IPS-20b (cell line): ENCODE results near the gene FZD10.

Source experiments
- H3K27ac ChIP-seq: one replicate; pipeline ENCODE4 v1.5.1; 2013; ENCODE audit warnings: low read length
- H3K27me3 ChIP-seq: 2 replicates; pipeline ENCODE4 v1.6.1; 2013; ENCODE audit warnings: mild to moderate bottlenecking, low read length, inconsistent platforms; ENCODE audit not compliant: insufficient read depth
- H3K36me3 ChIP-seq: 2 replicates; pipeline ENCODE4 v1.6.1; 2013; ENCODE audit warnings: low read depth, mild to moderate bottlenecking, inconsistent platforms, low read length, moderate library complexity; ENCODE audit not compliant: insufficient read depth
- H3K4me1 ChIP-seq: 2 replicates; pipeline ENCODE4 v1.6.1; 2013; ENCODE audit warnings: mild to moderate bottlenecking, control low read depth, inconsistent platforms, low read length, moderate library complexity; ENCODE audit not compliant: insufficient read depth
- H3K4me3 ChIP-seq: 2 replicates; pipeline ENCODE4 v1.5.1; 2013; ENCODE audit warnings: mild to moderate bottlenecking, low read length, inconsistent platforms
- H3K9ac ChIP-seq: 2 replicates; pipeline ENCODE4 v1.6.1; 2013; ENCODE audit warnings: low read depth, mild to moderate bottlenecking, inconsistent platforms, low read length, moderate library complexity
- H3K9me3 ChIP-seq: 2 replicates; pipeline ENCODE4 v1.6.1; 2013; ENCODE audit warnings: mild to moderate bottlenecking, low read depth, low read length, inconsistent platforms; ENCODE audit not compliant: insufficient read depth

Gene FZD10

GRCh38 chr12:130169256-130169655, 7.0 kb downstream of the FZD10 start:
- Histone ChIP-seq H3K27me3 (peaks cover 99% of the 10 kb centered on the region), H3K9me3 (no peaks in the 10 kb centered on the region), H3K36me3 (no peaks in the 10 kb centered on the region), H3K4me1 (peaks cover 12% of the 10 kb centered on the region), H3K27ac (no peak overlapping the region), H3K4me3 (no peak overlapping the region), H3K9ac (no peak overlapping the region)

- H3K4me3 ChIP-seq, result no peak overlapping the region
Measured at GRCh38 chr12:130169924-130170323, 7.7 kb downstream of the FZD10 start.

GRCh38 chr12:130170611-130171010, 8.3 kb downstream of the FZD10 start:
- Histone ChIP-seq H3K27me3 (peaks cover 85% of the 10 kb centered on the region), H3K4me1 (peaks cover 3% of the 10 kb centered on the region), H3K9me3 (no peaks in the 10 kb centered on the region), H3K36me3 (no peaks in the 10 kb centered on the region), H3K9ac (no peak overlapping the region), H3K4me3 (no peak overlapping the region), H3K27ac (no peak overlapping the region)

More at GRCh38 chr12:130169924-130170323, 7.7 kb downstream of the FZD10 start:
- Histone ChIP-seq H3K9me3 (no peaks in the 10 kb centered on the region), H3K4me1 (peaks cover 8% of the 10 kb centered on the region), H3K27me3 (peaks cover 92% of the 10 kb centered on the region), H3K9ac (no peak overlapping the region), H3K36me3 (no peaks in the 10 kb centered on the region), H3K27ac (no peak overlapping the region)

DNA sequence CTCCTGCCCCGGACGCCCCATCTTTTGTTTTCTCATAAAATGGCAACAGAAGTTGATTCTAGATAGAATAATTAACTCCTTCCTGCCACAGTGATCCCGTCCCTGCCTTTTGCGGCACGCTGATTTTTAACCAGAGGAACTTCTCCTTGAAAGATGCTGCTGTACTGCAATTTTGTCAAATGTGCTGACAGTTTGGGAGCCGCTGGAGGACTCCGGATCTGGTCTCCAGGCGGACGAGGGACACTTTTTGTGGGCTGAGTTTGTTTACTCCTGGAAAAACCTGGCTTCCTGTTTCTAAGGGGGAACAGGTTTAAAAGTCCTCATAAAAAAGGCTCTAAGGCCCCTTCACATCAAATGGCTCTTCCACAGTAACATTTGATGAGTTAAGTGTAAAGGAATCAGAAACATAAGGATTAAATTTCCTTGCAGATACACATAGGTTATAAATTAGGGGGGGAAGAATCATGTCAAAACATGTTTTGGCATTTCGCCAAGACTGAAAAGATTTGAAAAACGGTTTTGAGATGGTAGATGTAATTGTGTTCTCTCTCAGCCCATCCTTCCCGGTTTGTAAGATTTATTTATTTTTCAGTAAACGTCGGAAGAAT, 15.5 kb downstream of the FZD10 start:
- H3K9ac ChIP-seq, result no peak overlapping the region
- H3K4me1 ChIP-seq, result peaks cover 7% of the 10 kb centered on the region; the same call in 1 of the 2 replicates
- H3K27ac ChIP-seq, result no peak overlapping the region
- H3K9me3 ChIP-seq, result no peaks in the 10 kb centered on the region
- H3K4me3 ChIP-seq, result no peak overlapping the region
- no peaks in the 10 kb centered on the region for H3K36me3 ChIP-seq
- H3K27me3 ChIP-seq, result peaks cover 36% of the 10 kb centered on the region

GRCh38 chr12:130178282-130178681, 16.0 kb downstream of the FZD10 start:
- no peaks in the 10 kb centered on the region for H3K9me3 ChIP-seq
- peaks cover 36% of the 10 kb centered on the region for H3K27me3 ChIP-seq

GRCh38 chr12:130179191-130179590, 16.9 kb downstream of the FZD10 start:
- Histone ChIP-seq H3K27me3 (peaks cover 33% of the 10 kb centered on the region), H3K27ac (no peak overlapping the region), H3K9me3 (no peaks in the 10 kb centered on the region), H3K4me1 (peaks cover 7% of the 10 kb centered on the region; the same call in 1 of the 2 replicates), H3K4me3 (no peak overlapping the region), H3K9ac (no peak overlapping the region), H3K36me3 (no peaks in the 10 kb centered on the region)

More at GRCh38 chr12:130178282-130178681, 16.0 kb downstream of the FZD10 start:
- no peak overlapping the region for H3K9ac ChIP-seq
- no peak overlapping the region for H3K27ac ChIP-seq
- H3K36me3 ChIP-seq, result no peaks in the 10 kb centered on the region
- H3K4me3 ChIP-seq, result no peak overlapping the region
- H3K4me1 ChIP-seq, result peaks cover 7% of the 10 kb centered on the region; the same call in 1 of the 2 replicates

GRCh38 chr12:130179621-130180020, 17.4 kb downstream of the FZD10 start:
- Histone ChIP-seq H3K4me3 (no peak overlapping the region), H3K9me3 (no peaks in the 10 kb centered on the region), H3K4me1 (peaks cover 7% of the 10 kb centered on the region; the same call in 1 of the 2 replicates), H3K36me3 (no peaks in the 10 kb centered on the region), H3K27me3 (peaks cover 33% of the 10 kb centered on the region), H3K9ac (no peak overlapping the region), H3K27ac (no peak overlapping the region)

DNA sequence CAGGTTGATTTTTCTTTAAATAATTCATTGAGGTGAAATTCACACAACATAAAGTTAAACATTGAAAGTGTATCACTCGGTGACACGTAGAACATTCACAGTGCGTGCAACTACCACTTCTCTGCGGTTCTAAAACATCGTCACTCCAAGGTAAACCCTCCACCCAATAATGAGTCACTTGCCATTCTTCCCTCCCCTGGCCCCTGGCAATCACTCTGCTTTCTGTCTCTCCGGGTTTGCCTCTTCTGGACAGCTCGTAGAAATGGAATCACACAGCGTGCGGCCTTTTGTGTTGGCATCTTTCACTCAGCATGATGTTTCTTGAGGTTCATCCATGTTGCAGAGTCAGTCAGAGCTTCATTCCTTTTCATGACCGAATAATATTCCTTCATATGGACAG, 18.9 kb downstream of the FZD10 start:
- Histone ChIP-seq H3K27ac (no peak overlapping the region), H3K36me3 (no peaks in the 10 kb centered on the region), H3K9ac (no peak overlapping the region), H3K4me1 (peaks cover 5% of the 10 kb centered on the region; the same call in 1 of the 2 replicates), H3K4me3 (no peak overlapping the region), H3K27me3 (peaks cover 42% of the 10 kb centered on the region), H3K9me3 (no peaks in the 10 kb centered on the region)

GRCh38 chr12:130183585-130184370, 21.5 kb downstream of the FZD10 start:
- Histone ChIP-seq H3K27me3 (peaks cover 33% of the 10 kb centered on the region), H3K27ac (no peak overlapping the region), H3K4me3 (no peak overlapping the region), H3K9me3 (no peaks in the 10 kb centered on the region), H3K9ac (no peak overlapping the region), H3K36me3 (no peaks in the 10 kb centered on the region), H3K4me1 (no peaks in the 10 kb centered on the region; the same call in 1 of the 2 replicates)

DNA sequence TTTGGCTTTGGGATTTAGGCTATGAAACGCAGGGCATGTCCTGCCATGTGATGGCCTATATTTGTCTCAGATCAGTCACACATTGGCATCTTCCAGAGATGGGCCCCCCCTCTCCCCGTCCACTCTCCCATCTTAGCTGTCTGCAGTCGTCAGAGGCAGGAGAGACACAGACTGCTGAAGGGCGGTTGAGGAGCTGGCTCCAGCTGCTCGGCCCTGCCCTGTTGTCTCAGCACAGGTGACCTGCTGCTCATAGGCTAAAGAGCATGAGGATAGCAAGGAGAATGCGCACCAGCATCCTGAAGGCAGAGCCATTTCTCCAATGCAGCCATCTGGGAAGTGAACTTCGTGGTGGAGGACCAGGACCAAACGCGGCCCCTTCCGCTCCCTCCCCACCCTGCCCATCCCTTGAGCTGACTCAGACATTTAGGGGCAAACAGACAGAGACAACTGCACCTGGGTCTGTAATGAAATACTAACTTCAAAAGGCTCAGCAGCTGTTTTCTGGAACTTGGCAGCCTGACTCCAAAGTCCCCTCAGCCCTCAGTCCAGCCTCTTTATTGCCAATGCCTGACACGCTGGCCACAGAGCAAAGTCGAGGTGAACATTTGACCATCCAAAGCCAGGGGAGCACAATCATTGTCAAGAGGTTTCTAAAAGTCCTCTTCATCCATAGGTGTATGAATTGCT, 22.3 kb downstream of the FZD10 start:
- Histone ChIP-seq H3K27me3 (peaks cover 33% of the 10 kb centered on the region), H3K4me3 (no peak overlapping the region), H3K9ac (no peak overlapping the region), H3K9me3 (no peaks in the 10 kb centered on the region), H3K27ac (no peak overlapping the region), H3K4me1 (no peaks in the 10 kb centered on the region; the same call in 1 of the 2 replicates), H3K36me3 (no peaks in the 10 kb centered on the region)

GRCh38 chr12:130185455-130186391, 23.5 kb downstream of the FZD10 start:
- H3K36me3 ChIP-seq, result no peaks in the 10 kb centered on the region
- no peak overlapping the region for H3K27ac ChIP-seq
- no peaks in the 10 kb centered on the region; the same call in 1 of the 2 replicates for H3K4me1 ChIP-seq
- H3K27me3 ChIP-seq, result peaks cover 28% of the 10 kb centered on the region
- no peaks in the 10 kb centered on the region for H3K9me3 ChIP-seq
- no peak overlapping the region for H3K9ac ChIP-seq
- no peak overlapping the region for H3K4me3 ChIP-seq
